A673 (cell line): Measurements from ENCODE around the gene IPMK. TPM values are rescaled to one million over a fixed set of nuclear protein-coding genes. Genes with fewer than 3 reads are reported as not detected.

Experiments
- BruUV-seq: library from RNA; stranded (reverse); fragments of 400-500 nt; replicated peaks from 2 replicates; lab custom pipeline; 2021; lab: Mats Ljungman, UMichigan
- CTCF ChIA-PET: fragments of 300-600 bp; sonication (Branson Sonifier 250); formaldehyde crosslinking; loops from one replicate; lab custom pipeline; 2022; ENCODE audit warnings: antibody characterized with exemption; lab: Charles Lee
- POLR2A ChIA-PET: fragments of 300-600 bp; sonication (Branson Sonifier 250); formaldehyde crosslinking; loops from one replicate; lab custom pipeline; 2022; ENCODE audit warnings: antibody characterized with exemption; ENCODE audit not compliant: low non-redundant PET; lab: Charles Lee
- DNase-seq: peaks from one replicate; pipeline ENCODE4 v3.0.0-alpha.2; 2015; ENCODE audit warnings: low spot score
- H3K27ac ChIP-seq: fragments of 200-600 bp; sonication (generic); 2 replicates; pipeline ENCODE4 v1.5.1; 2016; ENCODE audit warnings: mixed run types, low read depth, mild to moderate bottlenecking, mixed read lengths, antibody characterized with exemption, low read length; ENCODE audit not compliant: poor library complexity, severe bottlenecking
- H3K27me3 ChIP-seq: fragments of 200-600 bp; sonication (generic); replicated peaks from 2 replicates; pipeline ENCODE4 v1.6.1; 2017; ENCODE audit warnings: mixed run types, low read depth, mild to moderate bottlenecking, mixed read lengths, antibody characterized with exemption, low read length; ENCODE audit not compliant: insufficient read depth, poor library complexity
- H3K36me3 ChIP-seq: fragments of 200-600 bp; sonication (generic); 2 replicates; pipeline ENCODE4 v1.6.1; 2016; ENCODE audit warnings: mixed run types, mild to moderate bottlenecking, mixed read lengths, antibody characterized with exemption, low read length; ENCODE audit not compliant: insufficient read depth, poor library complexity, severe bottlenecking
- H3K4me1 ChIP-seq: fragments of 200-600 bp; sonication (generic); 2 replicates; pipeline ENCODE4 v1.6.1; 2017; ENCODE audit warnings: mixed run types, mild to moderate bottlenecking, mixed read lengths, antibody characterized with exemption, low read length; ENCODE audit not compliant: insufficient read depth, poor library complexity, severe bottlenecking
- H3K4me3 ChIP-seq: fragments of 200-600 bp; sonication (generic); 2 replicates; pipeline ENCODE4 v1.5.1; 2016; ENCODE audit warnings: low read depth, mixed run types, mild to moderate bottlenecking, mixed read lengths, low read length; ENCODE audit not compliant: poor library complexity, severe bottlenecking
- H3K9me3 ChIP-seq: fragments of 200-600 bp; sonication (generic); 2 replicates; pipeline ENCODE4 v1.6.1; 2016; ENCODE audit warnings: mixed run types, low read depth, mild to moderate bottlenecking, mixed read lengths, antibody characterized with exemption, low read length; ENCODE audit not compliant: poor library complexity, severe bottlenecking
- CTCF ChIP-seq: fragments of 300-800, 200-600 bp; sonication (generic); conservative IDR thresholded peaks from 2 replicates; pipeline ENCODE4 v1.5.1; 2017; ENCODE audit warnings: low read depth, mild to moderate bottlenecking, antibody characterized with exemption, low read length, moderate library complexity, mixed read lengths
- EZH2 ChIP-seq: fragments of 200-600 bp; sonication (generic); IDR thresholded peaks from 2 replicates; pipeline ENCODE4 v1.6.1; 2017; ENCODE audit warnings: borderline replicate concordance, low read depth, mild to moderate bottlenecking, mixed read lengths, antibody characterized with exemption, low read length; ENCODE audit not compliant: poor library complexity, severe bottlenecking
- intact Hi-C: fragments of 100-400 bp; cut with micrococcal nuclease; formaldehyde crosslinking; loops from one replicate; pipeline ENCODE4 v1.10.0; 2022; ENCODE audit not compliant: unreplicated experiment
- total RNA-seq: library from RNA; stranded (reverse); gene quantifications from 2 replicates; pipeline ENCODE4 v1.2.3, GENCODE V29; 2021

The IPMK gene
- total RNA-seq, 1 experiment from 2014 or later, result 8.2 TPM

DNA sequence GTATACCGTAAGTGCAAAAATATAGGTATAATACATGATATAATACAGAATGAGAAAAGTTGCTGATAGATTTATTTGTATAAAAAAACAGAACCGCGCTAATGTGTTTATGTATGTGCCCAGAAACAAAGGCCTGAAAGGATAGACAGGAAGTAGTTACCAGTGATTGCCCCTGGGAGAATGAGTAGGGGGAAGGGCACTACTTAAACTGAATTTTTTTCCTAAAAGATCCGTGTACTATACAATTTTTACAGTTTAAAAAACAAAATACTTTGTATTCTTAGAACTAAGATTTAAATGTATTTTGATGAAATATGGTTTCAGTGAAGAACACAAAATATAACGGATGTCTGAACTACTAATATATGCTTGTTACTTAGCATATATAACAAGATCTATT lies 2.9 kb downstream of the IPMK start:
- ChIA-PET POLR2A (no interaction called here), CTCF (no interaction called here)
- peak; percentile 67 for DNase-seq
- no peaks in the 10 kb centered on the region for H3K27me3 ChIP-seq
- TF ChIP-seq CTCF (no peak), EZH2 (no peak)
- H3K27ac ChIP-seq, result peak overlapping the region; percentile 81
- BruUV-seq, result no TSS peak
- intact Hi-C loops, result no loop called here
- H3K36me3 ChIP-seq, result no peaks in the 10 kb centered on the region
- H3K4me1 ChIP-seq, result peaks cover 19% of the 10 kb centered on the region
- no peaks in the 10 kb centered on the region for H3K9me3 ChIP-seq
- peak overlapping the region; percentile 69 for H3K4me3 ChIP-seq

- POLR2A ChIA-PET, result no interaction called here
- Histone ChIP-seq H3K9me3 (no peaks in the 10 kb centered on the region), H3K4me3 (no peak overlapping the region), H3K36me3 (no peaks in the 10 kb centered on the region), H3K27ac (no peak overlapping the region), H3K4me1 (peaks cover 19% of the 10 kb centered on the region), H3K27me3 (no peaks in the 10 kb centered on the region)
- BruUV-seq, result no TSS peak
- no peak for TF ChIP-seq CTCF
- no peak for TF ChIP-seq EZH2
- intact Hi-C loops, result no loop called here
- CTCF ChIA-PET, result no interaction called here
- DNase-seq, result no peak
These were observed 4.9 kb downstream of the IPMK start for GRCh38 chr10:58262766-58263165.

GRCh38 chr10:58260334-58260733 lies 7.4 kb downstream of the IPMK start:
- H3K27me3 ChIP-seq, result no peaks in the 10 kb centered on the region
- H3K36me3 ChIP-seq, result no peaks in the 10 kb centered on the region
- no peak for DNase-seq
- peaks cover 19% of the 10 kb centered on the region for H3K4me1 ChIP-seq
- no peaks in the 10 kb centered on the region for H3K9me3 ChIP-seq
- TF ChIP-seq EZH2 (no peak), CTCF (no peak)
- CTCF ChIA-PET, result no interaction called here
- BruUV-seq, result no TSS peak
- no peak overlapping the region for H3K4me3 ChIP-seq
- intact Hi-C loops, result no loop called here
- POLR2A ChIA-PET, result interaction anchor here (0.6 kb wide), 1 partner anchor 79 kb away, joined by 5 read pairs; no protein-coding TSS in a partner anchor
- no peak overlapping the region for H3K27ac ChIP-seq
